K562 (cell line): ENCODE measurements around the gene PALM3. TPM values are rescaled to one million over a fixed set of nuclear protein-coding genes. Genes with fewer than 3 reads are reported as not detected.
"Not testable (repeated sequence)": the region's sequence is repeated elsewhere in the genome, so short reads cannot be mapped to it uniquely, and the experiment has no call there.

Experiments
- ATAC-seq: fragments of 200-7000 bp; cut with Tn5 transposase; 3 replicates; pipeline ENCODE4 v1.9.1; 2020; ENCODE audit warnings: moderate library complexity
- BruUV-seq: library from RNA; stranded (reverse); fragments of 400-500 nt; replicated peaks from 2 replicates; lab custom pipeline; 2021; lab: Mats Ljungman, UMichigan
- CTCF ChIA-PET: fragments of 300-600 bp; formaldehyde crosslinking; extraction: SDS; loops from one replicate; lab custom pipeline; 2021; ENCODE audit warnings: low intra/inter-chr PET ratio; lab: Yijun Ruan, JAX
- POLR2A ChIA-PET: fragments of 300-600, 350-650 bp; sonication (Branson Sonifier 250); formaldehyde crosslinking; extraction: SDS; loops from one replicate; lab custom pipeline; 2021; ENCODE audit warnings: antibody characterized with exemption, inconsistent platforms; lab: Yijun Ruan, JAX
- DNase-seq, 4 experiments: peaks; one replicate each; pipeline versions ENCODE4 v3.0.0 to v3.0.0-alpha.2; 2011 to 2018; ENCODE audit warnings: low spot score in 3 of 4, mixed read lengths in 3 of 4; ENCODE audit errors: extremely low read depth in 1 of 4
- FAIRE-seq: peaks from 2 replicates; lab custom pipeline; 2011; peaks lifted over from hg19 to GRCh38; lab: Jason Lieb, UNC
- H2AFZ ChIP-seq: 2 replicates; pipeline ENCODE4 v1.6.0; 2011; ENCODE audit warnings: low read depth, low read length, control low read depth, inconsistent platforms
- H3K27ac ChIP-seq: fragments of 200-600 bp; 3 replicates; pipeline ENCODE4 v1.8.0; 2011; ENCODE audit warnings: low read depth, mild to moderate bottlenecking, control low read depth, inconsistent platforms, low read length, moderate library complexity, mixed read lengths; ENCODE audit errors: extremely low read depth
- H3K27me3 ChIP-seq, 2 experiments: fragments of 300-600 bp in 1 of 2; 2 replicates in 1 of 2; 3 replicates in 1 of 2; pipeline versions ENCODE4 v1.6.0 to v1.8.0; 2011; ENCODE audit warnings: inconsistent platforms in 2 of 2, low read length in 2 of 2, mild to moderate bottlenecking in 1 of 2, mixed read lengths in 1 of 2, moderate library complexity in 1 of 2; ENCODE audit not compliant: control insufficient read depth in 2 of 2, insufficient read depth in 2 of 2
- H3K36me3 ChIP-seq: fragments of 300-600 bp; 3 replicates; pipeline ENCODE4 v1.8.0; 2011; ENCODE audit warnings: mild to moderate bottlenecking, low read length, inconsistent platforms; ENCODE audit not compliant: control insufficient read depth, insufficient read depth
- H3K4me1 ChIP-seq, 2 experiments: fragments of 200-600 bp in 1 of 2; replicated peaks in 1 of 2; 2 replicates in 1 of 2; 3 replicates in 1 of 2; pipeline versions ENCODE4 v1.5.1 to v1.8.0; 2011; ENCODE audit warnings: inconsistent platforms in 2 of 2, low read length in 2 of 2, mild to moderate bottlenecking in 1 of 2, mixed read lengths in 1 of 2, moderate library complexity in 1 of 2; ENCODE audit not compliant: control insufficient read depth in 2 of 2, insufficient read depth in 2 of 2
- H3K4me2 ChIP-seq: 2 replicates; pipeline ENCODE4 v1.6.1; 2011; ENCODE audit warnings: low read length, control low read depth, inconsistent platforms, mixed read lengths; ENCODE audit not compliant: insufficient read depth
- H3K4me3 ChIP-seq: fragments of 200-600 bp; sonication (generic), shearing (Covaris generic); 2 replicates; pipeline ENCODE4 v1.5.1; 2016; ENCODE audit warnings: control low read depth, inconsistent platforms
- H3K79me2 ChIP-seq: fragments of 200-600 bp; 3 replicates; pipeline ENCODE4 v1.8.0; 2011; ENCODE audit warnings: low read length, inconsistent platforms; ENCODE audit not compliant: control insufficient read depth, insufficient read depth
- H3K9ac ChIP-seq, 2 experiments: 2 replicates each; pipeline versions ENCODE4 v1.6.0 to v1.6.1; 2011; ENCODE audit warnings: low read depth in 2 of 2, low read length in 2 of 2, control low read depth in 1 of 2, inconsistent platforms in 1 of 2, mild to moderate bottlenecking in 1 of 2, mixed read lengths in 1 of 2; ENCODE audit not compliant: insufficient read depth in 1 of 2
- H3K9me1 ChIP-seq: one replicate; pipeline ENCODE4 v1.6.0; 2011; ENCODE audit warnings: inconsistent platforms, mild to moderate bottlenecking, low read length, moderate library complexity; ENCODE audit not compliant: control insufficient read depth, insufficient read depth
- H3K9me3 ChIP-seq: replicated peaks from 2 replicates; pipeline ENCODE4 v1.5.1; 2011; ENCODE audit warnings: low read depth, low read length, inconsistent platforms; ENCODE audit not compliant: control insufficient read depth, insufficient read depth
- H4K20me1 ChIP-seq: replicated peaks from 2 replicates; pipeline ENCODE4 v1.6.1; 2011; ENCODE audit warnings: low read length, inconsistent platforms, mixed read lengths; ENCODE audit not compliant: control insufficient read depth, insufficient read depth
- BRF1 ChIP-seq: IDR thresholded peaks from 3 replicates; pipeline ENCODE4 v1.6.1; 2011; ENCODE audit warnings: borderline replicate concordance, mild to moderate bottlenecking; ENCODE audit not compliant: insufficient read length; ENCODE audit errors: extremely low read depth
- GABPA ChIP-seq: fragments of 200-800 bp; sonication (Bioruptor generic); conservative IDR thresholded peaks from 2 replicates; pipeline ENCODE4 v1.6.1; 2016; ENCODE audit warnings: low read depth, missing genetic modification characterization, missing compliant biosample characterization
- ZBTB17 ChIP-seq: fragments of 450-650 bp; formaldehyde crosslinking; IDR thresholded peaks from 2 replicates; pipeline ENCODE4 v1.4.0; 2020; ENCODE audit warnings: mild to moderate bottlenecking
- ZNF507 ChIP-seq: conservative IDR thresholded peaks from 2 replicates; pipeline ENCODE4 v1.6.1; 2017; ENCODE audit warnings: missing genetic modification characterization, missing compliant biosample characterization
- WGBS: fragments of 100-300 bp; shearing (Covaris generic); methylation state at CpG from one replicate; pipeline ENCODE4 v1.1.6; 2016; ENCODE audit warnings: low coverage, mixed read lengths; ENCODE audit not compliant: insufficient coverage; ENCODE audit errors: missing lambda C conversion rate; 5-methylcytosine and 5-hydroxymethylcytosine counted together
- in situ Hi-C: fragments of 300-500 bp; cut with MboI; formaldehyde crosslinking; loops from 4 replicates; pipeline ENCODE4 v1.15.0; 2018; ENCODE audit warnings: inconsistent platforms, mixed read lengths
- intact Hi-C: fragments of 100-400 bp; cut with micrococcal nuclease; formaldehyde crosslinking; loops from 2 replicates; pipeline ENCODE4 v1.14.2; 2022
- polyA plus RNA-seq, 8 experiments: library from polyadenylated mRNA; depleted of rRNA in 4 of 8; stranded (reverse) in 5 of 8; unstranded in 3 of 8; fragments of >200 nt; fragmentation: Nextera tagmentation in 2 of 8; fragmentation: Illumina TruSeq in 1 of 8; extraction: Ambion mirVana in 2 of 8; extraction: Trizol in 1 of 8; gene quantifications; 2 replicates each; pipeline versions ENCODE4 v1.2.1 to v1.2.3, GENCODE V29; 2011 to 2014; ENCODE audit warnings: inconsistent platforms in 1 of 8, missing spikeins in 1 of 8
- total RNA-seq, 7 experiments: library from RNA; depleted of rRNA in 6 of 7; stranded (reverse); fragments of >200 nt in 6 of 7; fragmentation: Illumina TruSeq in 2 of 7; extraction: Trizol in 2 of 7; gene quantifications; 2 replicates each; pipeline versions ENCODE4 v1.2.1 to v1.2.3, GENCODE V29; 2011 to 2021; ENCODE audit warnings: low replicate concordance in 1 of 7

The PALM3 gene
- total and polyA plus RNA-seq, 9 of the 15 experiments (the other 6 are each of a cell fraction or from before 2014, with no cell fraction given), result 0.07 to 9.3 (median 3.3) TPM

GRCh38 chr19:14048443-14049153 lies 13.3 kb downstream of the PALM3 start (continued):
- TF ChIP-seq ZNF507, result no peak
- no peak for TF ChIP-seq GABPA (tag)
- no peak for TF ChIP-seq BRF1
- TF ChIP-seq ZBTB17 (CRISPR knock-in tag), result no peak

DNA sequence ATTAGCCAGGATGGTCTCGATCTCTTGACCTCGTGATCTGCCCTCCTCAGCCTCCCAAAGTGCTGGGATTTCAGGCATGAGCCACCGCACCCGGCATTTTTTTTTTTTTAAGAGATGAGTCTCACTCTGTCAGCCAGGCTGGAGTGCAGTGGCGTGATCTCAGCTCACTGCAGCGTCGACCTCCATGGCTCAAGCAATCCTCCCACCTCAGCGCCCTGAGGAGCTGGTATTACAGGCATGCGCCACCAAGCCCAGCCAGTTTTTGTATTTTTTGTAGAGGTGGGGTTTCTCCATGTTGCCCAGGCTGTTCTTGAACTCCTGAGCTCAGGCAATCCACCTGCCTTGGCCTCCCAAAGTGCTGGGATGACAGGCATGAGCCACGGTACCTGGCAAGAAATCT lies 14.0 kb downstream of the PALM3 start:
- H3K4me2 ChIP-seq, in situ Hi-C loops, H3K27me3 ChIP-seq, FAIRE-seq, ATAC-seq, H3K9me1 ChIP-seq, H2AFZ ChIP-seq, BruUV-seq, H3K9ac ChIP-seq, DNase-seq, intact Hi-C loops, H3K4me3 ChIP-seq, H3K79me2 ChIP-seq, H4K20me1 ChIP-seq, H3K9me3 ChIP-seq, H3K27ac ChIP-seq: not testable (repeated sequence)
- ChIA-PET POLR2A (interaction anchor here (0.8 to 1.0 kb wide), 2 partner anchors 16 to 88 kb away, joined by 3 read pairs; partner anchors contain the start of gene IL27RA), CTCF (interaction anchor here (1.1 kb wide), 1 partner anchor 25 kb away, joined by 3 read pairs; the partner anchor contains the start of gene MISP3)
- WGBS, result 89% methylated on average over 8 of the region's 10 CpGs
- Histone ChIP-seq H3K36me3 (peaks cover 29% of the 10 kb centered on the region; the same call in 2 of the 3 replicates), H3K4me1 (peaks cover 0 to 14% of the 10 kb centered on the region in 2 experiments; a peak in 2 of 5 replicates)
